H1 (cell line): Measurements from ENCODE around the gene SCYL2. TPM values are rescaled to one million over a fixed set of nuclear protein-coding genes. Genes with fewer than 3 reads are reported as not detected.

Source experiments
- CTCF ChIA-PET: fragments of 300-600 bp; sonication (Branson Sonifier 250); formaldehyde crosslinking; loops from one replicate; lab custom pipeline; 2021; ENCODE audit not compliant: partially characterized antibody; lab: Charles Lee
- POLR2A ChIA-PET: fragments of 300-600 bp; sonication (Branson Sonifier 250); formaldehyde crosslinking; loops from one replicate; lab custom pipeline; 2021; ENCODE audit warnings: inconsistent platforms; ENCODE audit not compliant: partially characterized antibody; lab: Charles Lee
- DNase-seq, 2 experiments: peaks; one replicate each; pipeline versions ENCODE4 v3.0.0 to v3.0.0-alpha.2; 2010 to 2022; ENCODE audit warnings: low spot score in 2 of 2, low read depth in 1 of 2, mixed read lengths in 1 of 2
- FAIRE-seq: peaks from 2 replicates; lab custom pipeline; 2011; peaks lifted over from hg19 to GRCh38; lab: Jason Lieb, UNC
- H2AFZ ChIP-seq: 2 replicates; pipeline ENCODE4 v1.8.1; 2012; ENCODE audit warnings: low read length, inconsistent platforms
- H2AK5ac ChIP-seq: 2 replicates; pipeline ENCODE4 v1.6.1; 2013; ENCODE audit warnings: low read depth, low read length
- H2BK120ac ChIP-seq: replicated peaks from 2 replicates; pipeline ENCODE3; 2013; ENCODE audit warnings: low read depth, low read length, inconsistent platforms
- H2BK12ac ChIP-seq: 2 replicates; pipeline ENCODE4 v1.6.1; 2013; ENCODE audit warnings: low read depth, low read length
- H2BK15ac ChIP-seq: 2 replicates; pipeline ENCODE4 v1.6.1; 2013; ENCODE audit warnings: low read length
- H2BK20ac ChIP-seq: 2 replicates; pipeline ENCODE4 v1.6.1; 2013; ENCODE audit warnings: low read length
- H2BK5ac ChIP-seq: 2 replicates; pipeline ENCODE4 v1.6.1; 2013; ENCODE audit warnings: low read depth, low read length
- H3K14ac ChIP-seq: 2 replicates; pipeline ENCODE4 v1.6.1; 2013; ENCODE audit warnings: inconsistent platforms; ENCODE audit not compliant: insufficient read length
- H3K18ac ChIP-seq: 2 replicates; pipeline ENCODE4 v1.6.1; 2013; ENCODE audit warnings: low read length; ENCODE audit errors: extremely low read depth
- H3K23ac ChIP-seq: 2 replicates; pipeline ENCODE4 v1.6.1; 2013; ENCODE audit warnings: inconsistent platforms; ENCODE audit not compliant: insufficient read length
- H3K23me2 ChIP-seq: 2 replicates; pipeline ENCODE4 v1.6.1; 2013; ENCODE audit warnings: low read depth, low read length
- H3K27ac ChIP-seq: 2 replicates; pipeline ENCODE4 v1.6.1; 2011; ENCODE audit warnings: low read depth, low read length, inconsistent platforms
- H3K27me3 ChIP-seq, 4 experiments: replicated peaks in 1 of 4; 1 replicate in 1 of 4; 2 replicates in 3 of 4; pipeline versions ENCODE4 v1.6.1 to v1.8.1; 2011 to 2013; ENCODE audit warnings: low read length in 3 of 4, mild to moderate bottlenecking in 3 of 4, inconsistent platforms in 2 of 4, mixed read lengths in 2 of 4, moderate library complexity in 1 of 4; ENCODE audit not compliant: control insufficient read depth in 3 of 4, insufficient read depth in 3 of 4; ENCODE audit errors: extremely low read depth in 1 of 4
- H3K36me3 ChIP-seq, 4 experiments: 2 replicates each; pipeline versions ENCODE4 v1.6.1 to v1.8.1; 2011 to 2013; ENCODE audit warnings: mild to moderate bottlenecking in 4 of 4, low read length in 3 of 4, moderate library complexity in 2 of 4, control low read depth in 1 of 4, inconsistent platforms in 1 of 4; ENCODE audit not compliant: insufficient read depth in 4 of 4, control insufficient read depth in 2 of 4
- H3K4ac ChIP-seq: replicated peaks from 2 replicates; pipeline ENCODE3; 2013; ENCODE audit warnings: low read length, low read depth, mixed read lengths, inconsistent platforms; ENCODE audit not compliant: insufficient read length
- H3K4me1 ChIP-seq, 4 experiments: replicated peaks in 1 of 4; 1 replicate in 1 of 4; 2 replicates in 3 of 4; pipeline versions ENCODE4 v1.6.1 to v1.8.1; 2011 to 2013; ENCODE audit warnings: low read length in 3 of 4, inconsistent platforms in 2 of 4, mixed read lengths in 1 of 4; ENCODE audit not compliant: insufficient read depth in 4 of 4, control insufficient read depth in 3 of 4
- H3K4me2 ChIP-seq, 2 experiments: 2 replicates each; pipeline versions ENCODE4 v1.6.1 to v1.8.1; 2011 to 2013; ENCODE audit warnings: low read depth in 2 of 2, low read length in 2 of 2, control low read depth in 1 of 2, inconsistent platforms in 1 of 2, mild to moderate bottlenecking in 1 of 2; ENCODE audit not compliant: insufficient read depth in 1 of 2
- H3K4me3 ChIP-seq, 4 experiments: fragments of 200-600, 300-600 bp in 1 of 4; sonication (generic), shearing (Covaris generic), sonication (Bioruptor Twin) in 1 of 4; 2 replicates each; pipeline versions ENCODE4 v1.5.1 to v1.8.1; 2011 to 2016; ENCODE audit warnings: low read length in 4 of 4, low read depth in 3 of 4, control low read depth in 2 of 4, inconsistent platforms in 2 of 4, mild to moderate bottlenecking in 2 of 4, mixed read lengths in 1 of 4, moderate library complexity in 1 of 4; ENCODE audit not compliant: insufficient read depth in 2 of 4; ENCODE audit errors: extremely low read depth in 1 of 4
- H3K56ac ChIP-seq: replicated peaks from 2 replicates; pipeline ENCODE3; 2013; ENCODE audit warnings: low read depth, mild to moderate bottlenecking, mixed read lengths, low read length, inconsistent platforms; ENCODE audit not compliant: insufficient read length
- H3K79me1 ChIP-seq: 2 replicates; pipeline ENCODE4 v1.6.1; 2013; ENCODE audit warnings: low read depth, low read length, control low read depth
- H3K79me2 ChIP-seq, 2 experiments: 2 replicates each; pipeline versions ENCODE4 v1.6.1 to v1.8.1; 2012 to 2013; ENCODE audit warnings: low read length in 2 of 2, mild to moderate bottlenecking in 2 of 2, inconsistent platforms in 1 of 2; ENCODE audit not compliant: insufficient read depth in 2 of 2, control insufficient read depth in 1 of 2
- H3K9ac ChIP-seq, 4 experiments: replicated peaks in 1 of 4; 1 replicate in 1 of 4; 2 replicates in 3 of 4; pipeline versions ENCODE4 v1.6.1 to v1.8.1; 2011 to 2013; ENCODE audit warnings: low read depth in 3 of 4, low read length in 3 of 4, control low read depth in 2 of 4, mild to moderate bottlenecking in 2 of 4, moderate library complexity in 2 of 4, inconsistent platforms in 1 of 4; ENCODE audit errors: extremely low read depth in 1 of 4
- H3K9me3 ChIP-seq, 2 experiments: 2 replicates each; pipeline versions ENCODE4 v1.6.1 to v1.8.1; 2012 to 2013; ENCODE audit warnings: mild to moderate bottlenecking in 2 of 2, moderate library complexity in 2 of 2, control low read depth in 1 of 2, inconsistent platforms in 1 of 2, low read depth in 1 of 2, low read length in 1 of 2, mixed read lengths in 1 of 2; ENCODE audit not compliant: insufficient read depth in 2 of 2
- H4K20me1 ChIP-seq, 2 experiments: replicated peaks in 1 of 2; 2 replicates each; pipeline versions ENCODE3 to v1.8.1; 2011 to 2013; ENCODE audit warnings: inconsistent platforms in 2 of 2, low read length in 2 of 2, mild to moderate bottlenecking in 1 of 2; ENCODE audit not compliant: insufficient read depth in 2 of 2, control insufficient read depth in 1 of 2
- H4K5ac ChIP-seq: 2 replicates; pipeline ENCODE4 v1.6.1; 2013; ENCODE audit warnings: low read length, low read depth, mixed read lengths, inconsistent platforms; ENCODE audit not compliant: insufficient read length
- H4K8ac ChIP-seq: 2 replicates; pipeline ENCODE4 v1.8.0; 2013; ENCODE audit warnings: mild to moderate bottlenecking, moderate library complexity, low read length, inconsistent platforms; ENCODE audit not compliant: insufficient read depth; ENCODE audit errors: extremely low read depth
- H4K91ac ChIP-seq: replicated peaks from 2 replicates; pipeline ENCODE3; 2013; ENCODE audit warnings: low read length, mixed read lengths, inconsistent platforms; ENCODE audit not compliant: insufficient read length
- ASH2L ChIP-seq: fragments of 200-600, 300-600 bp; sonication (generic); IDR thresholded peaks from one replicate; pipeline ENCODE4 v1.7.1; 2017; ENCODE audit warnings: low read length
- POU5F1 ChIP-seq: IDR thresholded peaks from 2 replicates; pipeline ENCODE4 v1.6.1; 2011; ENCODE audit warnings: low read depth, mild to moderate bottlenecking, low read length, moderate library complexity
- RAD21 ChIP-seq, 2 experiments: IDR thresholded peaks in 1 of 2; conservative IDR thresholded peaks in 1 of 2; 2 replicates each; pipeline ENCODE4 v1.6.1; 2011; ENCODE audit warnings: low read depth in 2 of 2, low read length in 2 of 2, improper control_type of control experiment in 1 of 2, inconsistent platforms in 1 of 2, mild to moderate bottlenecking in 1 of 2, moderate library complexity in 1 of 2
- SIRT6 ChIP-seq: IDR thresholded peaks from one replicate; pipeline ENCODE4 v1.7.1; 2012; ENCODE audit warnings: low read length, inconsistent platforms
- WGBS, 2 experiments: shearing (Covaris generic) in 1 of 2; methylation state at CpG; one replicate each; pipeline versions ENCODE4 v1.1.6 to v1.1.7; 2013 to 2015; ENCODE audit warnings: low lambda C conversion rate in 2 of 2, mixed read lengths in 2 of 2, inconsistent platforms in 1 of 2, low coverage in 1 of 2, missing lambda C conversion rate in 1 of 2; ENCODE audit not compliant: insufficient replicate concordance in 2 of 2, insufficient coverage in 1 of 2, insufficient read length in 1 of 2; ENCODE audit errors: extremely low coverage in 1 of 2, missing lambda C conversion rate in 1 of 2; 5-methylcytosine and 5-hydroxymethylcytosine counted together
- polyA plus RNA-seq, 7 experiments: library from polyadenylated mRNA; depleted of rRNA in 3 of 7; stranded (reverse) in 5 of 7; unstranded in 2 of 7; fragments of >200 nt in 5 of 7; fragments of 200-250 nt in 2 of 7; gene quantifications; 1 replicate in 5 of 7; 2 replicates in 1 of 7; 4 replicates in 1 of 7; pipeline versions ENCODE4 v1.2.1 to v1.2.3, GENCODE V29; 2011 to 2013; ENCODE audit warnings: missing spikeins in 2 of 7, mixed read lengths in 2 of 7
- total RNA-seq: library from RNA; stranded (reverse); fragmentation: NEBNext Ultra II Directional; extraction: Animal tissue kit (Norgen Biotek cat#: 25700); gene quantifications from 2 replicates; pipeline ENCODE4 v1.2.1, GENCODE V29; 2021

The SCYL2 gene
- total and polyA plus RNA-seq, 2 of the 8 experiments (the other 6 are each of a cell fraction or from before 2014, with no cell fraction given): 8.9 to 48.7 TPM

DNA sequence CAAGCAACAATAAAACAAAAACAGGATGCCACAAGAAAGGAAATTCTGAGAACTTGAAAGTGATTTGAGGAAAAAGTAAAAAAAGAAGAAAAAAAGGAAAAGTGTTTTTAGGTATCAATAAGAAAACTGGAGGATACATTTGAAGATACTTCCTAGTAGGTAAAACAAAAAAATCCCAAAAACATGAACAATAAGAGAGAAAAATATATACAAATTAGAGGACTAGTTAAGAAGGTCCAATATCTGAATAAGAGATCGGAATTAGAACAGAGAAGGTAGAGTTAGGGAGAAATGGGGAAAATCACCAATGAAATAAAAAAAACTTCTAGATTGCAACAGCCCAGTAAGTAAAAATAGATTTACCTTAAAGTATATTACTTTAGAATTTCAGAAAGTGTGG lies 8.8 kb upstream of the SCYL2 start:
- Histone ChIP-seq H4K5ac (no peak overlapping the region), H3K4me1 (no peaks in the 10 kb centered on the region), H3K27me3 (no peaks in the 10 kb centered on the region), H3K4ac (no peak overlapping the region), H2BK15ac (no peak overlapping the region), H2BK20ac (no peak overlapping the region), H3K56ac (no peak overlapping the region), H3K36me3 (no peaks in the 10 kb centered on the region; a peak in 2 of 8 replicates), H4K91ac (no peak overlapping the region), H3K23ac (no peak overlapping the region), H4K8ac (no peak overlapping the region), H3K23me2 (no peaks in the 10 kb centered on the region), H3K79me2 (no peaks in the 10 kb centered on the region), H3K27ac (no peak overlapping the region), H3K14ac (no peak overlapping the region), H3K9ac (no peak overlapping the region), H4K20me1 (no peaks in the 10 kb centered on the region), H2BK120ac (no peak overlapping the region), H2AK5ac (no peak overlapping the region), H3K79me1 (no peaks in the 10 kb centered on the region), H3K4me3 (no peak overlapping the region), H2BK12ac (no peak overlapping the region), H3K9me3 (no peaks in the 10 kb centered on the region), H3K4me2 (no peak overlapping the region), H2BK5ac (no peak overlapping the region), H2AFZ (no peak overlapping the region), H3K18ac (no peak overlapping the region)
- FAIRE-seq: no peak
- POLR2A ChIA-PET: no interaction called here
- 92% methylated on average over 1 of the region's 1 CpG; no CpG with 5 or more reads in 1 of the 2 experiments for WGBS, 2 experiments
- no peak for DNase-seq
- CTCF ChIA-PET: no interaction called here
- no peak for TF ChIP-seq SIRT6
- no peak for TF ChIP-seq POU5F1
- no peak for TF ChIP-seq RAD21 (IDR thresholded peaks at IDR 0.05 in 1 of 2, conservative IDR thresholded peaks at IDR 0.05 in 1 of 2; ENCODE audit: low read depth in 2 of 2, low read length in 2 of 2)
- TF ChIP-seq ASH2L: no peak
